Measurements from ENCODE around the gene THSD7A.

The THSD7A gene

GRCh38 chr7:11633310-11633709, 198.7 kb downstream of the THSD7A start:
- DNase-seq (ENCODE audit: low read depth in 2 of 2): no peak

- DNase-seq (ENCODE audit: low read depth in 2 of 2): no peak
Measured at GRCh38 chr7:11630355-11630754, 201.6 kb downstream of the THSD7A start.

- no peak for DNase-seq (ENCODE audit: low read depth in 2 of 2)
Measured at GRCh38 chr7:11625669-11626068, 206.3 kb downstream of the THSD7A start.

GRCh38 chr7:11623093-11623678, 208.8 kb downstream of the THSD7A start:
- DNase-seq (ENCODE audit: low read depth in 2 of 2): no peak

- DNase-seq (ENCODE audit: low read depth in 2 of 2): no peak
Measured at GRCh38 chr7:11620406-11621253, 211.4 kb downstream of the THSD7A start.

- DNase-seq (ENCODE audit: low read depth in 2 of 2): no peak
Measured at GRCh38 chr7:11616466-11616865, 215.5 kb downstream of the THSD7A start.

GRCh38 chr7:11615174-11615573, 216.8 kb downstream of the THSD7A start:
- DNase-seq (ENCODE audit: low read depth in 2 of 2): no peak

GRCh38 chr7:11613292-11613930, 218.6 kb downstream of the THSD7A start:
- no peak for DNase-seq (ENCODE audit: low read depth in 2 of 2)

GRCh38 chr7:11612737-11613136, 219.3 kb downstream of the THSD7A start:
- DNase-seq (ENCODE audit: low read depth in 2 of 2): no peak

GRCh38 chr7:11609096-11609670, 222.8 kb downstream of the THSD7A start:
- DNase-seq (ENCODE audit: low read depth in 2 of 2): no peak

GRCh38 chr7:11607686-11608085, 224.3 kb downstream of the THSD7A start:
- no peak for DNase-seq (ENCODE audit: low read depth in 2 of 2)

- DNase-seq (ENCODE audit: low read depth in 2 of 2): no peak
Measured at GRCh38 chr7:11605749-11606148, 226.2 kb downstream of the THSD7A start.

- no peak for DNase-seq (ENCODE audit: low read depth in 2 of 2)
Measured at GRCh38 chr7:11604505-11604904, 227.5 kb downstream of the THSD7A start.

GRCh38 chr7:11601761-11602160, 230.2 kb downstream of the THSD7A start:
- no peak for DNase-seq (ENCODE audit: low read depth in 2 of 2)

- no peak for DNase-seq (ENCODE audit: low read depth in 2 of 2)
Measured at GRCh38 chr7:11593322-11593721, 238.7 kb downstream of the THSD7A start.

GRCh38 chr7:11592699-11593098, 239.3 kb downstream of the THSD7A start:
- DNase-seq (ENCODE audit: low read depth in 2 of 2): no peak

GRCh38 chr7:11591943-11592342, 240.1 kb downstream of the THSD7A start:
- no peak for DNase-seq (ENCODE audit: low read depth in 2 of 2)

- no peak for DNase-seq (ENCODE audit: low read depth in 2 of 2)
Measured at GRCh38 chr7:11591055-11591633, 240.9 kb downstream of the THSD7A start.

GRCh38 chr7:11589251-11589650, 242.7 kb downstream of the THSD7A start:
- DNase-seq (ENCODE audit: low read depth in 2 of 2): no peak

GRCh38 chr7:11587814-11588213, 244.2 kb downstream of the THSD7A start:
- DNase-seq (ENCODE audit: low read depth in 2 of 2): no peak

GRCh38 chr7:11587048-11587447, 244.9 kb downstream of the THSD7A start:
- no peak for DNase-seq (ENCODE audit: low read depth in 2 of 2)

- DNase-seq (ENCODE audit: low read depth in 2 of 2): no peak
Measured at GRCh38 chr7:11584406-11585031, 247.5 kb downstream of the THSD7A start.

Measured in fibroblast of skin of left biceps (primary cell).